Activated T-cell treated with anti-CD3 and anti-CD28 coated beads, Interleukin-2, amount 50 U/mL, for 48 hours (primary cell): ENCODE results near the gene D2HGDH.
"Not testable (repeated sequence)": the region's sequence is repeated elsewhere in the genome, so short reads cannot be mapped to it uniquely, and the experiment has no call there.

Experiments used
- DNase-seq, 2 experiments: peaks; one replicate each; pipeline ENCODE4 v3.0.0-alpha.2; 2020

Gene D2HGDH

GRCh38 chr2:241771286-241772062 lies 37.0 kb downstream of the D2HGDH start:
- peak; percentile 14 to 16 for DNase-seq

- peak; percentile 20 to 31 for DNase-seq
Observed at GRCh38 chr2:241772063-241772499, 37.7 kb downstream of the D2HGDH start.

GRCh38 chr2:241773511-241774418 lies 39.3 kb downstream of the D2HGDH start:
- DNase-seq = peak in 1 of 2 experiments; percentile 17

- DNase-seq = no peak
Observed at GRCh38 chr2:241774419-241775222, 40.2 kb downstream of the D2HGDH start.

GRCh38 chr2:241775223-241776177 lies 41.1 kb downstream of the D2HGDH start:
- DNase-seq = peak; percentile 10 to 14

GRCh38 chr2:241776336-241777169 lies 42.1 kb downstream of the D2HGDH start, which contains the start of gene GAL3ST2:
GAL3ST2 (plus strand) TSS chr2:241776822; CDS start chr2:241776956, 134 bp downstream.
- peak in 1 of 2 experiments; percentile 11 for DNase-seq

- peak in 1 of 2 experiments; percentile 10 for DNase-seq
Observed at GRCh38 chr2:241777170-241777685, 42.8 kb downstream of the D2HGDH start.

GRCh38 chr2:241777686-241778627 lies 43.5 kb downstream of the D2HGDH start:
- peak in 1 of 2 experiments; percentile 17 for DNase-seq

- no peak for DNase-seq
Observed at GRCh38 chr2:241780939-241781569, 46.6 kb downstream of the D2HGDH start.

GRCh38 chr2:241782053-241782452 lies 47.6 kb downstream of the D2HGDH start:
- DNase-seq = not testable (repeated sequence)

GRCh38 chr2:241788135-241788534 lies 53.7 kb downstream of the D2HGDH start:
- DNase-seq = no peak

- peak; percentile 49 to 67 for DNase-seq
Observed at GRCh38 chr2:241788572-241788971, 54.1 kb downstream of the D2HGDH start.

- DNase-seq = not testable (repeated sequence)
Observed at GRCh38 chr2:241791385-241791784, 57.0 kb downstream of the D2HGDH start.

GRCh38 chr2:241793385-241793784 lies 59.0 kb downstream of the D2HGDH start:
- no peak for DNase-seq

- DNase-seq = no peak
Observed at GRCh38 chr2:241794250-241794823, 59.9 kb downstream of the D2HGDH start.

GRCh38 chr2:241795021-241795999 lies 60.9 kb downstream of the D2HGDH start:
- DNase-seq = no peak

- peak in 1 of 2 experiments; percentile 12 for DNase-seq
Observed at GRCh38 chr2:241796209-241796608, 61.8 kb downstream of the D2HGDH start.
